Inflammatory macrophage (primary cell): ENCODE data around the gene NPIPB4.
"Not testable (repeated sequence)": the region's sequence is repeated elsewhere in the genome, so short reads cannot be mapped to it uniquely, and the experiment has no call there.

Experiments used
- DNase-seq, 2 donors: peaks; one replicate each; pipeline ENCODE4 v3.0.0-alpha.2; 2020 to 2022
- total RNA-seq, 18 experiments: gene quantifications; one replicate each; lab custom pipeline; 2026; ENCODE audit warnings: mixed read lengths in 6 of 18, inconsistent platforms in 2 of 18; lab: John Stamatoyannopoulos, UW

NPIPB4 gene
- 0.07 to 6.1 (median 0.91) reads per million in 18 experiments for total RNA-seq

- not testable (repeated sequence) for DNase-seq
These were observed at the start of gene NPIPB4 for GRCh38 chr16:21857656-21858055. NPIPB4 (minus strand) TSS chr16:21857756; CDS start chr16:21857378, 378 bp downstream.

GRCh38 chr16:21898998-21899397 lies 41.4 kb upstream of the NPIPB4 start:
- DNase-seq = not testable (repeated sequence)

- peak; percentile 0 to 2 for DNase-seq
These were observed 24.4 kb upstream of the NPIPB4 start for GRCh38 chr16:21881988-21882387.

GRCh38 chr16:21837186-21837585 lies 20.4 kb downstream of the NPIPB4 start:
- DNase-seq = not testable (repeated sequence)

GRCh38 chr16:21836334-21836733 lies 21.2 kb downstream of the NPIPB4 start:
- DNase-seq = not testable (repeated sequence)

- not testable (repeated sequence) for DNase-seq
These were observed 21.8 kb downstream of the NPIPB4 start for GRCh38 chr16:21835747-21836146.

GRCh38 chr16:21834211-21834610 lies 23.3 kb downstream of the NPIPB4 start:
- not testable (repeated sequence) for DNase-seq

- not testable (repeated sequence) for DNase-seq
These were observed 27.6 kb downstream of the NPIPB4 start for GRCh38 chr16:21829929-21830328.

- not testable (repeated sequence) for DNase-seq
These were observed 31.4 kb downstream of the NPIPB4 start for GRCh38 chr16:21826067-21826706.

- DNase-seq = not testable (repeated sequence)
These were observed 32.0 kb downstream of the NPIPB4 start for GRCh38 chr16:21825526-21825925.

- DNase-seq = not testable (repeated sequence)
These were observed 34.3 kb downstream of the NPIPB4 start for GRCh38 chr16:21823258-21823657.

- DNase-seq = not testable (repeated sequence)
These were observed 36.6 kb downstream of the NPIPB4 start for GRCh38 chr16:21820908-21821465.

GRCh38 chr16:21820028-21820907 lies 37.3 kb downstream of the NPIPB4 start:
- DNase-seq = peak; percentile 53 to 55

- not testable (repeated sequence) for DNase-seq
These were observed 37.9 kb downstream of the NPIPB4 start for GRCh38 chr16:21819617-21820016.

GRCh38 chr16:21817012-21817411 lies 40.5 kb downstream of the NPIPB4 start:
- not testable (repeated sequence) for DNase-seq

- not testable (repeated sequence) for DNase-seq
These were observed 41.9 kb downstream of the NPIPB4 start for GRCh38 chr16:21815694-21816093.

- not testable (repeated sequence) for DNase-seq
These were observed 55.2 kb downstream of the NPIPB4 start for GRCh38 chr16:21802375-21802663.

GRCh38 chr16:21801538-21802374 lies 55.8 kb downstream of the NPIPB4 start:
- peak; percentile 48 to 55 for DNase-seq

- DNase-seq = not testable (repeated sequence)
These were observed 59.0 kb downstream of the NPIPB4 start for GRCh38 chr16:21798601-21799000.

- not testable (repeated sequence) for DNase-seq
These were observed 64.2 kb downstream of the NPIPB4 start for GRCh38 chr16:21793310-21793709.

- not testable (repeated sequence) for DNase-seq
These were observed 67.0 kb downstream of the NPIPB4 start for GRCh38 chr16:21790506-21790905.
